HG03064 (cell line): ENCODE results near the gene NEGR1.

Experiments used
- ATAC-seq: cut with Tn5 transposase; IDR thresholded peaks from one replicate; pipeline ENCODE4 v1.9.1; 2021; ENCODE audit warnings: low read depth; ENCODE audit not compliant: unreplicated experiment

NEGR1 gene

DNA sequence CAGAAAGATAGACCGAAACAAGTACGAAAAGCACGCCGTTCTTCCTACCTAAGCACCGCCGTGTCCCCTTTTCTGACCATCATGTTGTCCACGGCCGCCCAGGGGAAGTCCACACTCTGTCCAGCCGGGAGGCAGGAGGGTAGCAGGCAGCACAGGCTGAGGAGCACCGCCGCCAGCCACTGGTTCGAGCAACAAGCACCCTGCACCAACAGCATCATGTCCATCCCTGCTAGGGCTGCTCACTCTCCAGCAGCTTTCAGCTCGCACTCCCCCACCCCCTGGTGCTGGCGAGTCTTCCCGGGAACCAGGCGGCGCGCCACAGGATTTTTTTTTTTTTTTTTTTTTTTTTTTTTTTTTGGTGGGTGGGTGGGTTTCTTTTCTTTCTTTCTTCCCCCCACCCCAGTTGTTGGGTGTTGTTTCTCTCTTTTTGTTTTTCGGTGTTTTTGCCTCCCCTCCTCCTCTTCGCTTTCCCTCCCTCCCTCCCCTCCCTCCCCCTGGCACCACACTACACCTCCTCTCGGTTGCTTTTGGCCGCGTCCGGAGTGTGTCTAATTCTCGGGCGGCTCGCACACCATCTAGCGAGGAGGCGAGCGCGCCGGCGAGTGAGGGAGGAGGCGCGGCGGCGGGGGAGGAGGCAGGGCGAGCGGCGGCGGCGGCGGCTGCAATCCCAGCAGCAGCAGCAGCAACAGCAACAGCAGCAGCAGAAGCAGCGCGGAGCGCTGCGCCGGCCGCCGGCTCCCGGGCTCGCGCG, at the start of gene NEGR1:
NEGR1 (minus strand) TSS at position 269 of the 751 bp plus-strand sequence.
- ATAC-seq, result peak; percentile 64

DNA sequence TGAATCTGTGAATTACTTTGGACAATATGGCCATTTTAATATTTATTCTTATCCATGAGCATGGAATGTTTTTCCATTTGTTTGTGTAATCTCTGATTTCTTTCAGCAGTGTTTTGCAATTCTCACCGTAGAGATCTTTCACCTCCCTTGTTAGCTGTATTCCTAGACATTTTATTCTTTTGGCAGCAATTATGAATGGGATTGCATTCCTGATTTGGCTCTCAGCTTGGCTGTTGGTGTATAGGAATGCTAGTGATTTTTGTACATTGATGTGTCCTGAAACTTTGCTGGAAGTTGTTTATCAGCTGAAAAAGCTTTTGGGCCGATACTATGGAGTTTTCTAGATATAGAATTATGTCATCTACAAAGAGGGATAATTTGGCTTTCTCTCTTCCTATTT, 44.2 kb upstream of the NEGR1 start:
- ATAC-seq, result no peak

GRCh38 chr1:72324451-72324850, 42.1 kb upstream of the NEGR1 start:
- ATAC-seq, result no peak

- ATAC-seq, result no peak
Observed at GRCh38 chr1:72322910-72323309, 40.6 kb upstream of the NEGR1 start.

DNA sequence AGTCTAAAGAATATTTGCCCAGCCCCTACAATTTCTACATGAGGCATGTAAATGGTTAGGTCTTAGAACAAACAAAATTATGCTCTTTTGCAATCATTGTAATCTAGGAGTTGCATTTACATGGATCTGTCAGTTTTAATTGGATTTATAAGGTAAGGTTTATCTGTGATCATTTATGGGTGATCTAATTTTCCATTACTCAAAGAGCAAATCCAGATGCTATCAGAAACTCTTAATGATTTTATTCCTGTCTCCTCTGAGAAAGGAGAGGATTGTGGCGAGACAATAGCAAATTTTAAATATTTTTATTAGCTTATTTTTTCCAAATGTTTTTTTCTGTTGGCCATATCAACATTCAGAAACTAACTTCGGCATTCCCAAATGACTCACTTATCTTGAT, 14.2 kb upstream of the NEGR1 start:
- no peak for ATAC-seq

- no peak for ATAC-seq
Observed at GRCh38 chr1:72288886-72289285, 6.5 kb upstream of the NEGR1 start.

- no peak for ATAC-seq
Observed at GRCh38 chr1:72286401-72286800, 4.1 kb upstream of the NEGR1 start.

DNA sequence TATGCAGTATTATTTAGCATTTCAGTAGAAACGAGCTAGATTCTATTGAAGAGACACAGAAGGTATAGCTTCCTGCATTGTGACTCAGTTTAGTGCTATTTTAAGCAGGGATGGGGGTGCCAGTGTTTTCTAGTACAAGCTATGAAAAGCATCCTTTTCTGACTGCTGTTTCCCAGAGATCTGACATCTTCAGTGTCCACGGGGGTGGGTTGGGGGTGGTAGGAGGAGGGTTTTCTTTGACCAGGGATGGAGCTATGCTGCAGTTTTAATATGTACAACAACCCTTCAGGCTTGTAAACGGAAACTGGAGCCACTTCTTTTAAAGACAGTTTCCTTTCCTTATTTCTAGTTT, 2.7 kb upstream of the NEGR1 start:
- no peak for ATAC-seq

- ATAC-seq, result peak; percentile 61
Observed at GRCh38 chr1:72284348-72285073, 2.2 kb upstream of the NEGR1 start.

GRCh38 chr1:72284084-72284347, 1.7 kb upstream of the NEGR1 start:
- ATAC-seq, result no peak

- no peak for ATAC-seq
Observed at GRCh38 chr1:72283307-72284083, 1.2 kb upstream of the NEGR1 start.

- peak; percentile 12 for ATAC-seq
Observed at GRCh38 chr1:72283022-72283306, 625 bp upstream of the NEGR1 start.

DNA sequence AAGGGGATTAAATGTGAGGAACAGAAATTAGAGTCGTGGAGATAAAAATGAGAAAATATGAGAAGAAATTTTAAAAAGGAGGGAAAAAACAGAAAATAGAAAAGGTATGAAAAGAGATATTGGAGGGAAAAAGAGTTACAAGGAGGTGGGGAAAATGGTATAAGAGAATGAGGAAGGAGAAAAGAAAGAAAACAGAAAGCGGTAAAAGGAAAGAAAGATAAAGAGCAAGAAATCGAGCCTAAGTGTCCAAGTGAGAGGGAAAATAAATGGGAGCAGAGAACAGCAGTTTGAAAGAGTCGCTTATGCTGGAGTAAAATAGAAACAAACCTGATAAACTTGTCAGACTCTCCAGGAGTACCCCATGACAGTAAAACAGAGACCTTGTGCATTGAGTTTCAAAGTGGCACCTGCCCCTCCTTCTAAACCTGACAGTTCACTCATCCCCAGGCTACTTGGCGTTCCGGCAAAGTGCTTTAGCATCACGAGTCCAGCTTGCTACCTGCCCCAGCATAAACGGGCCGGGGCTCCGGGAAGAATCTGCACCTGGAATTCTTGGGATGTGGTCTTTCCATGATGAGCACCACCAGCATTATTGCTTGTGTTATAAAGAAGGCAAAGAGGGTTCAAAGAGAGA, 585 bp downstream of the NEGR1 start:
- ATAC-seq, result no peak

- ATAC-seq, result no peak
Observed at GRCh38 chr1:72281144-72281543, 1.2 kb downstream of the NEGR1 start.

DNA sequence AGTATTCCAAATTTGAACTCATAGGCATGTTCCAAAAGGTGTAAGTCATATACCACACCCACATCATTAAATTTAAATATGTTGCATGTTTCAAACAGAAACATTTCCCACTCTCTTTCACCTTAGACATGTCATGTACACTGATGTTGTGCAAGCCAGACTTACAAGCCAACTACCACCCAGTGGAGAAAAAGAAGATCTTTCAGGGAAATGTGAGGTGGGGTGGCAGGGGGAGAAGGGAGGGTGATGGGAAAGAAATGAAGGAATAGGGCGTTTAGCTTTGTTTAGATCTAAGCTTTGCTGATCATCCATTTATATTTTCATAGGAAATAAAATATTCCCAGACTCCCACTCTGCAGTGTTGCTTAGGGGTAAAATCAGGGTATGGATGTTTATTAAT, 1.6 kb downstream of the NEGR1 start:
- ATAC-seq, result no peak

GRCh38 chr1:72280131-72280530, 2.2 kb downstream of the NEGR1 start:
- no peak for ATAC-seq

GRCh38 chr1:72278461-72278860, 3.9 kb downstream of the NEGR1 start:
- no peak for ATAC-seq

- no peak for ATAC-seq
Observed at GRCh38 chr1:72271555-72272085, 10.7 kb downstream of the NEGR1 start.

DNA sequence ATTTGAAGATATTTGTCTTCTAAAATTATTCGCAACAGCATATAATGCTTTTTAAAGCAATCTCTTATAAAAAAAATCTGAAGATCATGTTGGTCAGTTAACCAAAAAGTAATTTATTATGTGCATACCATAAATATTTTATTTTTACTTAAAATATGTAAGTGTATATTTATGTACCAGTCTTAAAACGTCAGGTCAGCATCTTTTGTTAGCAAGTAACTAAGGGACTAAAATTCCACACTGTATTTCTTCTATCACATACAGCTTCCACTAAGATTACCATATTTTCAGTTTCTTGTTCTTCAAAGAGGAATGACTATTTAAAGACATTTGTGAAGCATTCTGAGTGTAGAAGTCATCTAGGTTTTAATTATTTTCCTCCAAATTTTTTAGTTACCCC, 19.6 kb downstream of the NEGR1 start:
- ATAC-seq, result no peak

DNA sequence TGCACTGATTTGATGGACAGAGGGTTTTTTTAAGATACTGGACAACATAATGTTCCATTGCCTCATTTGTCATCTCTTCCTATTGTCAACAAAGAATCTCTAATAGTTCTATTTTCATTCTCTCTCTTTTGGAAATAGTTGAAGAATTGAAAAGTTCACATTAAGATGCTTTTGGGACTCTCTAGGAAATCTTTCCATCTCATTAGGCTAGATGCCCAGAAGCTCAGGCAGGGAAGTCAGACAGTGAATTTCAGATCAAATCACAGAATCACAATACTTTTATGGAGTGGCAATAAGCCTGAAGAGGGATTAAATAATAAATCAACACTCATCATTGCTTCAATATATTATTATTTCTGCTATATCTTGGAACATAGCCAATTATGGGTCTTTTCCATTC, 29.2 kb downstream of the NEGR1 start:
- ATAC-seq, result no peak

DNA sequence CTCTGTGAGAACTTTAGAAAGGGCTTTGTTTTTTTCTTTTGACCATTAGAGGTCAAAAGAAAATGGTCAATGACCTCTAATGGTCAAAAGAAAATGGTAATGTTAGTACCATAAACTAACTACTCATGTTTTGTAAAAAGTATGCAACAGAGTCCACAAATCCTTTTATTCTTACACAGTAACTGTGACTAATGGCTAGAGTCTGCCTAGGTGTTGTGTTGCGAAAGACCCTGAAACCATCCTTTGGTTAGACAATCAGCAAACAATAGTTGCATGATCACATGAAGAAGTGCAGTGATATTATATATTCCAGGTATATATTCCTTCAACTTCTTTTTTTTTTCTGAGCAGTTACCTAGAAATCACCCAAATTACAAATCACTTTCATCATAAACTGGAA, 40.9 kb downstream of the NEGR1 start:
- no peak for ATAC-seq
